Hematopoietic multipotent progenitor cell treated with erythropoietin and hydrocortisone succinate and interleukin-3 and kit ligand, for 6 days (in vitro differentiated cells): Measurements from ENCODE around the gene MDH2.
"Not testable (repeated sequence)": the region's sequence is repeated elsewhere in the genome, so short reads cannot be mapped to it uniquely, and the experiment has no call there.

Experiments used
- DNase-seq: peaks from one replicate; pipeline ENCODE4 v3.0.0-alpha.2; 2015

MDH2 gene, protein sequence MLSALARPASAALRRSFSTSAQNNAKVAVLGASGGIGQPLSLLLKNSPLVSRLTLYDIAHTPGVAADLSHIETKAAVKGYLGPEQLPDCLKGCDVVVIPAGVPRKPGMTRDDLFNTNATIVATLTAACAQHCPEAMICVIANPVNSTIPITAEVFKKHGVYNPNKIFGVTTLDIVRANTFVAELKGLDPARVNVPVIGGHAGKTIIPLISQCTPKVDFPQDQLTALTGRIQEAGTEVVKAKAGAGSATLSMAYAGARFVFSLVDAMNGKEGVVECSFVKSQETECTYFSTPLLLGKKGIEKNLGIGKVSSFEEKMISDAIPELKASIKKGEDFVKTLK

DNA sequence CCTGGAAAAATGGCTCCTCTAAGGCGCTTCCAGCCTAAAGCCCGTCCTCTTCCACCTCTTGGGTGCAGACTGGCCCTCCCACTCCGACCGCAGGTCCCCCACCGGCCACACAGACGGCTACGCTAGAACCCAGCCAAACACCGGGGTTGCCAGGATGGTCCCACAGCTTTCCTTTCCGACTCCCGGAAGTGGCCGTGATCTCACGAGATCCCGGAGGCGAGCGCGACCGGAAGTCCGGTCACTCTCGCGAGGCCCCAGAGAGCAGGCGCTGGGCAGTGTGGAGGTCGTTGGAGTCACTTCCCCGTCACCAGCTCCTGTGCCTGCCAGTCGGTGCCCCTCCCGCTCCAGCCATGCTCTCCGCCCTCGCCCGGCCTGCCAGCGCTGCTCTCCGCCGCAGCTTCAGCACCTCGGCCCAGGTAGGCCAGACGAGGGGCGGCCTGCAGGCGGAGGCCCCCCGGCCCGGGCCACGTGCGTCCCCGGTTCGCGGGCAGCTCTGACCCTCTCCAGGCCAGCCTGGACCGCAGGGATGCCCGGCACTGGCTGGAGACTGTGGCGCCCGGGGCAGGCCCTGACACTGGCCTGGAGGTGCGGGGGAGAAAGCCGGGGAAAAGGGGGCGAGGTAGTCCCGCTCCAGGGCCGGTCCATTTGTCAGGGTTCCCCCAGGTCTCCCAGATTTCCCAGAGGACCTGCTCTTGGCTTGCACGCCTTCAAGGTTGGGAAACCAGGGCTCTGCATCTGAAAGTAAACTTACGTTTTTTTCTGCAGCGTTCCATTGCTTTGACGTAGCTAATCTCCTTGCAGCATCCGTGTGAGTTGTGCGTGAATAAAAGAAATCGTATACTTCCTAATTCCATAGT lies at the start of gene MDH2, which contains the start of gene STYXL1:
TSS of gene MDH2 (plus strand) at position 296 of the 857 bp plus-strand sequence. CDS start at position 351, 55 bp downstream.
TSS of gene STYXL1 (minus strand) at position 190 of the 857 bp plus-strand sequence. CDS start 17,477 bp downstream, outside the sequence.
- DNase-seq, result peak; percentile 98

DNA sequence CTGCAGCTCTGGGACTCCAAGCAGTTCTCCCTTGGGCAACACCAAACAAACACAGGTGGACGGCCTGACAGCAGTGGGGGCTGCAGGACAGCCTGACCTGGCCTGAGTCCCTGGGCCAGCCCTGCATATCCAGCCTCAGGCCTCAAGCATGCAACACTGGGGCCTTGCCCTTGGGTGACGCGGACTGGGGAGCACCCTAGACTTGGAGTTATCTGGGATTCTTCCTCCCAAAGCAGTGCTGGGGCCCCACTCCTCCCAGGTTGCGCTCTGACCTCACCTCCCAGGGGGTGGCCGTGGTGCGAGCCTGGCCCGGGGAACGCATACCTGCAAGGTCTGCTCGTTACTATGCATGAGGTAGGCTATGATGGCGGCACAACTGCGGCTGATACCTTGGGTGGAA lies 47.3 kb upstream of the MDH2 start:
- no peak for DNase-seq

DNA sequence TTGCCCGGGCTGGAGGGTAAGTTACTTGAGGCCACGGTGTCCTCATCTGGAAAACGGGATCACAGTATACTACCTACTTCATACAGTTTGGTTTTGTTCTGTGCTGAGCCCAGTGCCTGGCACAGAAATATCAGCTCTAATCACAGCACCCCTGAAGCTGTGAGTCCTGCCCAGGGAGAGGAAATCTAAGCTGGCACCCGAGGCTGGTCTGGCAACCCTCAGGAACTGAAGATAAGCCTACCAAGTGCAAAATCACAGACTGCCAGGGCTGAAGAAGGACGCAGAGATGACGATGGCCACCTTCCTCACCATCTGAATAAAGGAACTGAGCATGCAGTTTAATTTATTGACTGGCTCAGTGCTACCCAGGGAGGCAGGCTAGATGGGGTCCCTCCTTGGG lies 45.8 kb upstream of the MDH2 start:
- no peak for DNase-seq

GRCh38 chr7:76002822-76003221 lies 45.1 kb upstream of the MDH2 start:
- no peak for DNase-seq

GRCh38 chr7:76003351-76003750 lies 44.6 kb upstream of the MDH2 start:
- DNase-seq, result no peak

- DNase-seq, result not testable (repeated sequence)
Measured at GRCh38 chr7:76005004-76005403, 42.9 kb upstream of the MDH2 start.

DNA sequence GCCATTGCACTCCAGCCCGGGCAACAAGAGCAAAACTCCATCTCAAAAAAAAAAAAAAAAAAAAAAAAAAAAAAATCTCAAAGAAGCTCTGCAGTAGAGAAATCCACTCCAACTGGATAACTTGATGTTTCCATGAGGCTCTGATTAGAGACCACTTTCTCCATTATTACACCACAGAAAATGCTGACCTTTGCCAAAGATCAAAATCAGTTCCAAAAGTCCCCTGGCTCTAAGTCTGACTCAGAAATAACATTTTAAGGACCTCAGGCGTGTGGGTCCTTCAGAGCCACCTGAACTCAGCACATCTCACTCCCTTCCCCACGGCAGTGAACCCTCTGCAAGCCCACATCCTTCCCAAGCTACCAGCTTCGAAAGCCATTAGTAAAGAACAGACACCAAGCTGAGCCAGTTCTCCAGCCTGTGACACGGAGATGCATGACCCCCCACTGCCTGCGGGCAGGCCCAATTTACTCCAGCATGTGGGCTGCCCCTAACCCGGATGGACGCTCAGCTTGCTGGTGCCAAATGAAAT lies 39.7 kb upstream of the MDH2 start:
- no peak for DNase-seq

DNA sequence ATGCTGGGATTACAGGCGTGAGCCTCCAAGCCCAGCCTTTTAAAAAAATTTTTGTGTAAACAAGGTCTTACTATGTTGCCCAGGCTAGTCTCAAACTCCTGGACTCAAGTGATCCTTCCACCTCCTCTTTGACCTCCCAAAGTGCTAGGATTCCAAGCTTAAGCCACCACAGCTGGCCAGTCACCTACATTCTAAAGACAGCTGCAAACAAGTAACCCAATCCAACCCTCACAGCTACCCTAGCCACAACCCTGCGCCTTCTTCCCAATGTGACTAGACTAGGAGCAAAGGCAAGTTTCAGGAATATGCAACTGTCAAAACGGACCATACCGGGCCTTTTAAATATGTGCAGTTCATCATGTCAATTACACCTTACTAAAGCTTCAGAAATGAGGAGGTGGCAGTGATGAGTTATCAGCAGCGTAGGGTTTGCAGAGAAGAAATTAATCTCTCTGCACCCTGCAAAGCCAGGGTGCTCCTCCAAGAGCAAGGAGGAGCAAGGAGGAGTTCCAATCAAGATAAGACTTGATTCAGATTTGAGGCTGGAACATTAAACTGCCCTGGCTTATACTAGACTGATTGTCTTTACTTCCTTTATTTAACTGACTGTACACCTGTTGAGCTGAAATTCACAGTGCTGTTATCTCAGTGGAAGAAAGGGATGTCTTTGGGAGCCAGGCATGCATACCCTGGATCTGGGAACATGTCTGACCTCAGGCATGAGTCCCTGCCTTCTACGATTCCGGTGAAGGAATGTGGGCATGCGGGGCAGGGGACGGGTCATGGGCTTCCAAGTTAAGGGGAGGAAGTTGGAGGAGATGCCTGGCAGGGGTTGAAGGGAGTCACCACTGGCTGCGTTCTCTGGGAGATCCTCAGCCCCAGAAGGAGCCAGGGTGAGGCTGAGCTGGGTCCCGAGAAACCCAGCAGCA lies 38.0 kb upstream of the MDH2 start:
- no peak for DNase-seq

GRCh38 chr7:76011442-76011861 lies 36.5 kb upstream of the MDH2 start:
- DNase-seq, result no peak

DNA sequence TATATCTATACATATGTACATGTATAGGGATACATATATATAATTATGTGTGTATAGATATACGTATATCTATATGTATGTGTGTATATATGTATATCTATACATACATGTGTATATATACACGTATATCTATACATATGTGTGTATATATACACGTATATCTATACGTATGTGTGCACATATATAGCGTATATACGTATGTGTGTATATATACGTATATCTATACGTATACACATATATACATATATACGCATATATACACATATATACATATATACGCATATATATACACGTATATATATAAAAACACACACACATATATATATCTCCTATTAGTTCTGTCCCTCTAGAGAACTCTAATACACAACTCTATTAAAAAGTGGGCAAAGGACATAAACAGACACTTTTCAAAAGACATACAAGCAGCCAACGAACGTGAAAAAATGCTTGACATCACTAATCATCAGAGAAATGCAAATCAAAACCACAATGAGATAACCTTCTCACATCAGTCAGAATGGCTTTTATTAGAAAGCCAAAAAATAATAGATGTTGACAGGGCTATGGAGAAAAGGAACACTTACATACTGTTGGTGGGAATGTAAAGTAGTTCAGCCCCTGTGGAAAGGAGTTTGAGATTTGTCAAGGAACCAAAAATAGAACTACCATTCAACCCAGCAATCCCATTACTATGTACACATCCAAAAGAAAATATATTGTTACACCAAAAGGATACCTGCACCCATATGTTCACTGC lies 31.5 kb upstream of the MDH2 start:
- no peak for DNase-seq

DNA sequence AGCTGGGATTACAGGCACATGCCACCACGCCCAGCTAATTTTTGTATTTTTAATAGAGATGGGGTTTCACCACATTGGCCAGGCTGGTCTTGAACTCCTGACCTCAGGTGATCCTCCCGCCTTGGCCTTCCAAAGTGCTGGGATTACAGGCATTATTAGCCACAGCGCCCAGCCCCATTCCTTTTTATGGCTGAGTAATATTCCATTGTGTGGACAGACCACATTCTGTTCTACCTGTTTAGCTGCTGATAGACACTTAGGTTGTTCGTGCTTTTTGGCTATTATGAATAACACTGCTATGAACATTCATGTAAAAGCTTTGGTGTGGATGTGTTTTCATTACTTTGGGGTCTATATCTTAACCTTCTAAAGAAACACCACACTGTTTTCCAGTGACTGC lies 29.4 kb upstream of the MDH2 start:
- DNase-seq, result not testable (repeated sequence)

DNA sequence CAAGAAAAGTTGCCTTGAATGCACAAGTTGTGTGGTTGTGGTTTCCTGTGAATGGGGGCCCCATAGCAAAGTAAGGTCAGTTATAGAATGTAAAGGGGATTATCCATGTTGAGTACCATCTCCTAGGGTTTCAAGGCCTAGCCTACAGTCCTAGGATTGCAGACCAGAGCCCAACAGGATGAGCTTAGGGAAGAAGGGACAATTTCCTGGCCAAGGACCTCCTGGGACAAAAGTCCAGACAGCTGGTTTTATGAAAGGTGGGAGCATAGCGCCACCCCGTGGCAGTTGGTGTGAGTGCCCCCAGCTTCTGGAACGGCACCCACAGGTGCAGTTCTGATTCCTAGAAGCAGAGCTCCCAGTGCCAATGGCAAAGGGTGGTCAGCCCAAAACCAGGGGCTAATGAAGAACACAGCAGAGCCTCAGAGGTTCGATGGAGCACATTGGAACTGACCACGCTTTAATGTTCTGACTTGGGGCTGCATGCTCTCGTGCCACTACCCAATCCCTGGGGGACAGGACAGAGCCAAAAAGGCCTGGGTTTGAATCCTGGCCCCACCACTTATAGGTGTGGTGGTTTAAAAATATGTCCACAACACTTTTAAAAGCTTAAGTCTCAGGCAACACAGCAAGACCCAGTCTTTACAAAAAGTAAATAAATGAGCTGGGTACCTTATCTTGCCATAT lies 27.7 kb upstream of the MDH2 start:
- DNase-seq, result peak; percentile 80

DNA sequence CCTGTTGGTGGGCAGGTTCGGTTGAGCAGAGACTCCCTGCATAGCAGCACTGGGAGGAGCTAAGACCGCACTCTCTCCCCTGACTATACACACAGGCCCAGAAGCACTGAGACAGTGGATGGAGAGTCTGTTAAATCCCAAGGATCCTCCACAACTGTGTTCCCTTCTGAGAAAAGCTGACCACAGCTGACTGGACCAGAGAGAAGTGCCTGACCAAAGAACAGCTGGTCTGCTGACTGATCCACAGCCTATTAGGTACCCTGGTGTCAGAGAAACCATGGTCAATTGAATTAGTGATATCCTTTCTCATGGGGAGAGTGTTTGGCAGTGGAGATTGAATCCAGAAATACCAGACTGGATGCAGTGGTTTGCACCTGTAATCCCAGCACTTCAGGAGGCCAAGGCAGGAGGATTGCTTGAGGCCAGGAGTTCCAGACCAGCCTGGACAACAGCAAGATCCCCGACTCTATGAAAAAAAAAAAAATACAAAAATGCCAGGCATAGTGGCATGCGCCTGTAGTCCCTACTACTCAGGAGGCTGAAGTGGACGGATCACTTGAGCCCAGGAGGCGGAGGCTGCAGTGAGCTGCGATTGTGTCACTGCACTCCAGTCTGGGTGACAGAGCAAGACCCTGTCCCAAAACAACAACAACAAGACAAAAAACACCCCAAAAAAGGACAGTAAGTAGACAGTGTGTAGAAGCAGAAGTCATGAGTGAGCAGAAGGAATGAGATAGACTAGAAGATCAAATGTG lies 25.7 kb upstream of the MDH2 start:
- no peak for DNase-seq

- peak; percentile 27 for DNase-seq
Measured at GRCh38 chr7:76023002-76023401, 24.9 kb upstream of the MDH2 start.

GRCh38 chr7:76029682-76030081 lies 18.2 kb upstream of the MDH2 start:
- not testable (repeated sequence) for DNase-seq

- no peak for DNase-seq
Measured at GRCh38 chr7:76031964-76032363, 15.9 kb upstream of the MDH2 start.

DNA sequence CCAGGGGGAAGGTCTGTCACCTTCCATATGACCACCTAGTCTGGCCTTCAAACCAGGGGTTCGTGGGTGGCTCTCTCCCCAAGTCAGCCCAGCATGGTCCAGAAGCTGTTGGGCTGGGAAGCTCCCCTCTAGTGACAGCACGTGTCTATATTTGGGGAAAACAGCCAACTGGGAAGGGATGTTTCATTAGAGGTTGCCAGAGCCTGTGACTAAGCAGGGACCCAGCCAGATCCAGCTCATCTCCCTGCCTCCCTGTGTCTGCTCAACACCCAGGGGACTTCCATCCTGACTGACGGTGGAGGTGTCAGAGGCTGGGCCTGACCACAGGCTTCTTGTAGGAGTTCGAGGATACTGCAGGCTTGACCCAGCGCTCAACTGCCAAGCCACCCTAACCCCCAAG lies 10.6 kb upstream of the MDH2 start:
- DNase-seq, result no peak

DNA sequence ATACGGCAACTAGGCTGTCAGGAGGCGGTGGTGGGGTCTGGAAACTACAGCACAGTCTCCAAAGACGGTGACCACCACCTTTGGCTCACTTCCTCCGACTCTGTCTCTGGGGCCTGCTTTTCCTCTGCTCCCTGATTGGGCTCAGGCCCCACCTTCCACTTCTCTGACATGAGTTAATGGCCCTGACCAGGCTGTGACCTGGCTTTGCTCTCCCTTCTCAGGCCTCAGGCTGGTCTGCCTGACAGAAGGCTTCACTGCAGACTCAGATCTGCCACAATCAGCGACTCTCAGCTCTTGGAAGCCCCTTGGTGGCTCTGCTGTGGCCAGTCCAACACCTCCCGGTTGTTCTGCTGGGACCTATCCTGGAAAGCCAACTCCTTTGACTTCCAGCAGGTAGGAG lies 7.8 kb upstream of the MDH2 start:
- DNase-seq, result no peak

DNA sequence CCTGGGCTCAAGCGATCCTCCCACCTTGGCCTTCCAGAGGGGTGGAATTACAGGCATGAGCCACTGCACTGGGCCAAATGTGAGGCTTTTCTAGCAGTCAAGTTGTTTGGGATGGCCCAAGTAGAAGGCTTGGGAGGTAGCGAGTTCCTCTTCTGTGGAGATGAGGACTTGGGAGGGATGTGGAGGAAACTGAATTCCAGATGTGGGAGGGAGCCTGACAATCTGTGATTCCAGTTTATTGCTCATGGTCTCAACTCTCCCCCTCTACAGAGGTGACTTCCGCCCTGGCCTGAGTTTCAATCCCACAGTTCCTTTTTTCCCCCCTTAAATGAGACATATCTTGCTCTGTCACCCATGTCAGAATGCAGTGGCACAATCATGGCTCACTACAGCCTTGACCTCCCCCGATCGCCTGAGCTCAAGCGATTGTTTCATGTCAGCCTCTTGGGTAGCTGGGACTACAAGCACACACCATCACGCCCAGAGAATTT lies 3.5 kb upstream of the MDH2 start:
- DNase-seq, result no peak

GRCh38 chr7:76047305-76047810 lies 548 bp upstream of the MDH2 start:
- peak; percentile 55 for DNase-seq
